ENCODE measurements around the gene CLCN7. TPM values are rescaled to one million over a fixed set of nuclear protein-coding genes. Genes with fewer than 3 reads are reported as not detected.

The CLCN7 gene
- total and polyA plus RNA-seq, 9 of the 15 experiments (the other 6 are each of a cell fraction or from before 2014, with no cell fraction given) = 0.06 to 126 (median 18.7) TPM

- TF ChIP-seq L3MBTL2 (IDR thresholded peaks at IDR 0.05) (peak; percentile 72), ETV6 (IDR thresholded peaks at IDR 0.05; ENCODE audit: borderline replicate concordance in 1 of 2, low read depth in 2 of 2, low read length in 1 of 2) (no peak), ETV6 (CRISPR knock-in tag; IDR thresholded peaks at IDR 0.05; ENCODE audit: borderline replicate concordance) (no peak), SP2 (IDR thresholded peaks at IDR 0.05; ENCODE audit: extremely low read depth, low read depth, low read length, poor library complexity, severe bottlenecking) (no peak), CBFA2T2 (conservative IDR thresholded peaks at IDR 0.05) (no peak), SPI1 (IDR thresholded peaks at IDR 0.05; ENCODE audit: borderline replicate concordance, low read depth, low read length) (peak; percentile 53; the same call in 1 of the 2 replicates), VEZF1 (CRISPR knock-in tag; IDR thresholded peaks at IDR 0.05) (peak; percentile 61; the same call in 1 of the 2 replicates), HCFC1 (IDR thresholded peaks at IDR 0.05; ENCODE audit: low read depth, low read length) (no peak), MCM7 (IDR thresholded peaks at IDR 0.05) (no peak), NFIC (IDR thresholded peaks at IDR 0.05) (peak; percentile 97), GATAD2A (IDR thresholded peaks at IDR 0.05) (0 out of 2 replicates have a peak, but pooled peaks have one; percentile 37), POU5F1 (IDR thresholded peaks at IDR 0.05; ENCODE audit: borderline replicate concordance, low read depth, low read length, partially characterized antibody) (no peak), E4F1 (CRISPR knock-in tag; IDR thresholded peaks at IDR 0.05; ENCODE audit: borderline replicate concordance) (no peak), CBX2 (IDR thresholded peaks at IDR 0.05; ENCODE audit: insufficient read depth, low read length, poor library complexity, severe bottlenecking) (no peak), TCF7L2 (IDR thresholded peaks at IDR 0.05; ENCODE audit: low read depth, low read length) (no peak), RFX1 (IDR thresholded peaks at IDR 0.05) (no peak), JUN (IDR thresholded peaks at IDR 0.05; ENCODE audit: borderline replicate concordance, low read depth, low read length) (no peak), JUN (CRISPR knock-in tag; IDR thresholded peaks at IDR 0.05; ENCODE audit: borderline replicate concordance) (0 out of 2 replicates have a peak, but pooled peaks have one; percentile 15), SMAD3 (CRISPR knock-in tag; conservative IDR thresholded peaks at IDR 0.05) (no peak), ZFP91 (CRISPR knock-in tag; IDR thresholded peaks at IDR 0.05) (no peak)
Measured at GRCh38 chr16:1413684-1414531, 60.9 kb downstream of the CLCN7 start (continued).

Data from K562 (cell line).